ENCODE measurements around the gene MAPK1. TPM values are rescaled to one million over a fixed set of nuclear protein-coding genes. Genes with fewer than 3 reads are reported as not detected.

Gene MAPK1
- total RNA-seq, 1 experiment from 2014 or later: 90.3 TPM

DNA sequence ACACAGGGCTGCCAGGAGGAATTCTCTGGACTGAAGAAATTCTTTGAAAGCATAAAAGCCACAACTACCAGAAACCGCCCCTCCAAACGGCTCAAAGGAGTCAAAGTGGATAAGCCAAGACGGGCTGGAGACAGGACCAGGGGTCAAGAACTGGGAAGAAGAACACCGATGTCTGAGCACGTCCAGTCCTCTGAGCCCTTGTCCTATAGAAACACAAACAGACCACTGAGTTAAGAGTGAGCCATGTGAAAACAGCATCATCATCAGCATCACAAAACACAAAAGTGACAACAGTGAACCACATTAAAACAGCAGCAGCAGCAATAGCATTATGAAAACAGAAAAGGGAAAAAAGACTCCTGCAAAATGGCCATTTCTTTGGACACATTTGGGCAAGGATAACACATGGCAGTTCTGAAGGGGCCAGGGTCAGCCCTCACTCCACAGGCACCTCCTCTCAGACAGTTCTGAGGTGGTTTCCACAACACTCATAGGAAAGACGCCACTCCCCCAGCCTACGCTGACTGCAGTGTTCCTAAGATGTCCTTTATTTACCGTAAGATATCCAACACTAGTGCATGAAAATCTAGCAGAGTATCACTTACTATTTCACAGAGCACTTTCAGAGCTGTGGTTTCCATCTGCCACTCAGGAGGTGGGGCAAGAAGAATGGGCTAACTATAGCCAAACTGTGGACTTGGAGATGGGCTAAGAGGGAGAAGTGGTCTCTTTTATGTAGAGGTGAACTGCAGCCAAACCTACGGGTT lies 103.2 kb downstream of the MAPK1 start:
- Histone ChIP-seq H2BK120ac (ENCODE audit: low read depth, low read length, poor library complexity, severe bottlenecking) (no peak overlapping the region), H3K27ac (ENCODE audit: insufficient read length, low read depth, low read length) (no peak overlapping the region), H3K4me1 (ENCODE audit: insufficient read depth, low read length) (0 out of 2 replicates have a peak, but pooled peaks cover 2% of the 10 kb centered on the region), H3K4me2 (ENCODE audit: insufficient read depth, insufficient read length, low read length) (no peak overlapping the region), H2BK20ac (ENCODE audit: low read depth, low read length, poor library complexity, severe bottlenecking) (no peak overlapping the region), H3T11ph (ENCODE audit: low read length) (no peak overlapping the region), H2BK15ac (ENCODE audit: low read depth, low read length) (no peak overlapping the region), H3K23me2 (ENCODE audit: insufficient read length, low read depth, low read length, poor library complexity, severe bottlenecking) (no peaks in the 10 kb centered on the region), H3K9me3 (ENCODE audit: control insufficient read depth, low read depth, low read length) (no peaks in the 10 kb centered on the region), H2BK12ac (ENCODE audit: insufficient read length, low read depth, low read length) (no peak overlapping the region), H3K4ac (ENCODE audit: low read depth, low read length) (no peak overlapping the region), H3K18ac (ENCODE audit: insufficient read length, low read depth, low read length) (no peak overlapping the region), H4K5ac (ENCODE audit: insufficient read length, low read depth, low read length) (no peak overlapping the region), H3K27me3 (ENCODE audit: insufficient read depth, low read length) (no peaks in the 10 kb centered on the region), H3K9ac (ENCODE audit: extremely low read depth, insufficient read length, low read length) (no peak overlapping the region), H2AFZ (ENCODE audit: low read length) (no peak overlapping the region), H4K8ac (replicated peaks; ENCODE audit: insufficient read length, low read depth, low read length) (no peak overlapping the region), H3K79me2 (ENCODE audit: insufficient read depth, low read length) (no peaks in the 10 kb centered on the region), H4K20me1 (ENCODE audit: control insufficient read depth, insufficient read depth, insufficient read length) (no peaks in the 10 kb centered on the region), H3K23ac (ENCODE audit: insufficient read length, low read depth, low read length) (no peak overlapping the region), H2AK5ac (ENCODE audit: insufficient read length, low read length) (no peak overlapping the region), H3K79me1 (ENCODE audit: insufficient read depth, low read depth, low read length, poor library complexity, severe bottlenecking) (no peaks in the 10 kb centered on the region), H3K14ac (ENCODE audit: insufficient read depth, low read length) (no peak overlapping the region), H3K56ac (ENCODE audit: insufficient read length, low read depth, low read length) (no peak overlapping the region), H2BK5ac (ENCODE audit: insufficient read length, low read length) (no peak overlapping the region), H4K91ac (ENCODE audit: insufficient read length, low read depth, low read length) (no peak overlapping the region)
- TF ChIP-seq, protein P1, sequence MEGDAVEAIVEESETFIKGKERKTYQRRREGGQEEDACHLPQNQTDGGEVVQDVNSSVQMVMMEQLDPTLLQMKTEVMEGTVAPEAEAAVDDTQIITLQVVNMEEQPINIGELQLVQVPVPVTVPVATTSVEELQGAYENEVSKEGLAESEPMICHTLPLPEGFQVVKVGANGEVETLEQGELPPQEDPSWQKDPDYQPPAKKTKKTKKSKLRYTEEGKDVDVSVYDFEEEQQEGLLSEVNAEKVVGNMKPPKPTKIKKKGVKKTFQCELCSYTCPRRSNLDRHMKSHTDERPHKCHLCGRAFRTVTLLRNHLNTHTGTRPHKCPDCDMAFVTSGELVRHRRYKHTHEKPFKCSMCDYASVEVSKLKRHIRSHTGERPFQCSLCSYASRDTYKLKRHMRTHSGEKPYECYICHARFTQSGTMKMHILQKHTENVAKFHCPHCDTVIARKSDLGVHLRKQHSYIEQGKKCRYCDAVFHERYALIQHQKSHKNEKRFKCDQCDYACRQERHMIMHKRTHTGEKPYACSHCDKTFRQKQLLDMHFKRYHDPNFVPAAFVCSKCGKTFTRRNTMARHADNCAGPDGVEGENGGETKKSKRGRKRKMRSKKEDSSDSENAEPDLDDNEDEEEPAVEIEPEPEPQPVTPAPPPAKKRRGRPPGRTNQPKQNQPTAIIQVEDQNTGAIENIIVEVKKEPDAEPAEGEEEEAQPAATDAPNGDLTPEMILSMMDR (conservative IDR thresholded peaks at IDR 0.05): no peak
- H3K27me3 Mint-ChIP-seq (ENCODE audit: low read depth): no peaks in the 10 kb centered on the region
- no peak for DNase-seq
- WGBS (ENCODE audit: extremely low coverage, insufficient read length, low lambda C conversion rate): no CpG with 5 or more reads among the region's 9 CpGs
- no peaks in the 10 kb centered on the region for H3K4me1 Mint-ChIP-seq
- peaks cover 29 to 80% (median 71%) of the 10 kb centered on the region in 3 experiments; a peak in 6 of 7 replicates for H3K36me3 Mint-ChIP-seq (ENCODE audit: insufficient read depth in 1 of 3, low read depth in 3 of 3)
- H3K9me3 Mint-ChIP-seq: no peaks in the 10 kb centered on the region
- H3K27ac Mint-ChIP-seq: no peak overlapping the region
- no peak overlapping the region for H3K4me3 Mint-ChIP-seq

All from H9 (cell line).